Activated naive CD4-positive, alpha-beta T cell treated with anti-CD3 and anti-CD28 coated beads for 36 hours (primary cell): ENCODE measurements around the gene NKX1-1. TPM values are rescaled to one million over a fixed set of nuclear protein-coding genes. Genes with fewer than 3 reads are reported as not detected.

ENCODE experiments used
- CTCF ChIA-PET: fragments of 350-600 bp; sonication (Branson Sonifier 250); formaldehyde crosslinking; loops from one replicate; lab custom pipeline; 2021; ENCODE audit warnings: antibody characterized with exemption; lab: Charles Lee
- DNase-seq: peaks from one replicate; pipeline ENCODE4 v3.0.0-alpha.2; 2020
- H3K27ac Mint-ChIP-seq: one replicate; pipeline ENCODE4 v1.8.0; 2021; ENCODE audit warnings: mild to moderate bottlenecking, mixed read lengths
- H3K27me3 Mint-ChIP-seq: one replicate; pipeline ENCODE4 v1.8.0; 2021; ENCODE audit warnings: low read depth, mixed read lengths
- H3K36me3 Mint-ChIP-seq: one replicate; pipeline ENCODE4 v1.8.0; 2021; ENCODE audit warnings: low read depth, mixed read lengths
- H3K4me1 Mint-ChIP-seq: one replicate; pipeline ENCODE4 v1.8.0; 2021; ENCODE audit warnings: low read depth, mixed read lengths
- H3K4me3 Mint-ChIP-seq: one replicate; pipeline ENCODE4 v1.8.0; 2021; ENCODE audit warnings: mild to moderate bottlenecking, moderate library complexity, mixed read lengths
- H3K9me3 Mint-ChIP-seq: one replicate; pipeline ENCODE4 v1.8.0; 2021; ENCODE audit warnings: mixed read lengths
- intact Hi-C: fragments of 100-400 bp; cut with micrococcal nuclease; formaldehyde crosslinking; loops from one replicate; pipeline ENCODE4 v1.15.1; 2023
- total RNA-seq, 2 experiments: library from RNA; stranded (reverse); gene quantifications; one replicate each; pipeline ENCODE4 v1.2.3, GENCODE V29; 2021

The NKX1-1 gene
- total RNA-seq, 2 experiments from 2014 or later: not detected

GRCh38 chr4:1368421-1369090, 37.7 kb downstream of the NKX1-1 start:
- intact Hi-C loops: no loop called here
- no peaks in the 10 kb centered on the region for H3K9me3 Mint-ChIP-seq
- H3K4me1 Mint-ChIP-seq: no peaks in the 10 kb centered on the region
- no peak for DNase-seq
- H3K4me3 Mint-ChIP-seq: no peak overlapping the region
- H3K36me3 Mint-ChIP-seq: peaks cover 6% of the 10 kb centered on the region
- no peak overlapping the region for H3K27ac Mint-ChIP-seq
- CTCF ChIA-PET: interaction anchor here (1.4 kb wide), 1 partner anchor 13 kb away, joined by 3 read pairs; no protein-coding TSS in a partner anchor
- no peaks in the 10 kb centered on the region for H3K27me3 Mint-ChIP-seq

GRCh38 chr4:1367936-1368289, 38.3 kb downstream of the NKX1-1 start:
- H3K27ac Mint-ChIP-seq: no peak overlapping the region
- H3K4me3 Mint-ChIP-seq: no peak overlapping the region

GRCh38 chr4:1367230-1367935, 38.9 kb downstream of the NKX1-1 start:
- no peaks in the 10 kb centered on the region for H3K9me3 Mint-ChIP-seq
- H3K27me3 Mint-ChIP-seq: no peaks in the 10 kb centered on the region
- no peak overlapping the region for H3K4me3 Mint-ChIP-seq
- intact Hi-C loops: no loop called here
- H3K36me3 Mint-ChIP-seq: peaks cover 4% of the 10 kb centered on the region
- no peak for DNase-seq
- H3K4me1 Mint-ChIP-seq: no peaks in the 10 kb centered on the region
- CTCF ChIA-PET: interaction anchor here (1.4 kb wide), 1 partner anchor 11 kb away, joined by 3 read pairs; no protein-coding TSS in a partner anchor
- no peak overlapping the region for H3K27ac Mint-ChIP-seq

More at GRCh38 chr4:1367936-1368289, 38.3 kb downstream of the NKX1-1 start:
- peaks cover 6% of the 10 kb centered on the region for H3K36me3 Mint-ChIP-seq
- no peaks in the 10 kb centered on the region for H3K9me3 Mint-ChIP-seq
- no peaks in the 10 kb centered on the region for H3K27me3 Mint-ChIP-seq
- intact Hi-C loops: no loop called here
- DNase-seq: no peak
- no peaks in the 10 kb centered on the region for H3K4me1 Mint-ChIP-seq
- CTCF ChIA-PET: interaction anchor here (1.4 kb wide), 1 partner anchor 12 kb away, joined by 3 read pairs; no protein-coding TSS in a partner anchor

- intact Hi-C loops: no loop called here
- Mint-ChIP-seq H3K27me3 (no peaks in the 10 kb centered on the region), H3K9me3 (no peaks in the 10 kb centered on the region), H3K4me3 (no peak overlapping the region), H3K4me1 (no peaks in the 10 kb centered on the region), H3K27ac (no peak overlapping the region), H3K36me3 (peaks cover 1% of the 10 kb centered on the region)
- no peak for DNase-seq
- CTCF ChIA-PET: no interaction called here
Observed at GRCh38 chr4:1366371-1367229, 39.6 kb downstream of the NKX1-1 start.

- intact Hi-C loops: no loop called here
- no peaks in the 10 kb centered on the region for H3K27me3 Mint-ChIP-seq
- no peaks in the 10 kb centered on the region for H3K9me3 Mint-ChIP-seq
- no peaks in the 10 kb centered on the region for H3K36me3 Mint-ChIP-seq
- no peak overlapping the region for H3K27ac Mint-ChIP-seq
- no peak for DNase-seq
- H3K4me3 Mint-ChIP-seq: no peak overlapping the region
- CTCF ChIA-PET: interaction anchor here (1.8 kb wide), 1 partner anchor 10 kb away, joined by 7 read pairs; no protein-coding TSS in a partner anchor
- no peaks in the 10 kb centered on the region for H3K4me1 Mint-ChIP-seq
Observed at GRCh38 chr4:1365271-1366178, 40.7 kb downstream of the NKX1-1 start.

GRCh38 chr4:1364748-1365147, 41.5 kb downstream of the NKX1-1 start:
- Mint-ChIP-seq H3K27ac (no peak overlapping the region), H3K36me3 (no peaks in the 10 kb centered on the region), H3K4me1 (no peaks in the 10 kb centered on the region), H3K27me3 (no peaks in the 10 kb centered on the region), H3K4me3 (no peak overlapping the region), H3K9me3 (no peaks in the 10 kb centered on the region)
- intact Hi-C loops: no loop called here
- DNase-seq: no peak
- CTCF ChIA-PET: interaction anchor here (1.8 kb wide), 1 partner anchor 9 kb away, joined by 7 read pairs; no protein-coding TSS in a partner anchor

DNA sequence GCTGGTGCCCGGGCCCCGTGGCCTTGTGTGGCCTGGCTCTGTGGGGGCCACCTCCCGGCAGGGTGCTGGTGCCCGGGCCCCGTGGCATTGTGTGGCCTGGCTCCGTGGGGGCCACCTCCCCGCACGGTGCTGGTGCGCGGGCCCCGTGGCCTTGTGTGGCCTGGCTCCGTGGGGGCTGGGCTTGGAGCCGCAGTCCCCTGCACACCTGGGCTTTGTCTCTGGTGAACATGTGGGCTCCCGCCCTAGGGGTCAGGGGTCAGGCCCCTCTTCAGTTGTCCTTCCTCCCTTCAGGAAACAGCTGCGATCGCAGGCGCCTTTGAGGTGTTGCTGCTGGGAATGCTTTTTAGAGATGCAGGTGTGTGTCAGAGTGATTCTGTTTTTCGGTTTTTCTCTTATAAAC, 42.0 kb downstream of the NKX1-1 start:
- H3K4me1 Mint-ChIP-seq: no peaks in the 10 kb centered on the region
- intact Hi-C loops: no loop called here
- CTCF ChIA-PET: interaction anchor here (1.8 kb wide), 1 partner anchor 9 kb away, joined by 7 read pairs; no protein-coding TSS in a partner anchor
- no peak for DNase-seq
- no peaks in the 10 kb centered on the region for H3K27me3 Mint-ChIP-seq
- H3K36me3 Mint-ChIP-seq: no peaks in the 10 kb centered on the region
- H3K9me3 Mint-ChIP-seq: no peaks in the 10 kb centered on the region
- H3K27ac Mint-ChIP-seq: no peak overlapping the region
- no peak overlapping the region for H3K4me3 Mint-ChIP-seq

DNA sequence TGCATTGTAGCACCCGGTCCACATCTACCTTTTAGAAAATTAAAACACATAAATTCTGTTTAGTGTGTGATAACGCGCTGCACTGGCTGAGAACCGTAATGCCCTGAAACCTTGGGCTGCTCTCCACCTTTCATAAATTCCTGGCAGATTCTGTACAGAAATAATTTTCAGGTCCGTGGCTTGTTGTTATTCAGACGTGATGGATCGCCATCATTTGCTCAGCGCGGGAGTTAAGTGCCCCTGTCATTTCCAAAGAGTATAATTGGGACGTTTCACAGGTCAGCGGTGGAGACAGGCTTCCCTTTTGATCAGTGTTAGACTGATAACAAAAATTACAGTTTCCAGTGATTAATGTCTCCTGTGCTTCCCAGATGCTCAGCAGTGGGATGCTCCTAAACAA, 42.7 kb downstream of the NKX1-1 start:
- DNase-seq: no peak
- intact Hi-C loops: no loop called here
- H3K27ac Mint-ChIP-seq: no peak overlapping the region
- H3K27me3 Mint-ChIP-seq: no peaks in the 10 kb centered on the region
- CTCF ChIA-PET: no interaction called here
- H3K4me1 Mint-ChIP-seq: no peaks in the 10 kb centered on the region
- no peak overlapping the region for H3K4me3 Mint-ChIP-seq
- no peaks in the 10 kb centered on the region for H3K36me3 Mint-ChIP-seq
- H3K9me3 Mint-ChIP-seq: no peaks in the 10 kb centered on the region

- no peak for DNase-seq
- H3K9me3 Mint-ChIP-seq: no peaks in the 10 kb centered on the region
- H3K4me1 Mint-ChIP-seq: no peaks in the 10 kb centered on the region
- intact Hi-C loops: no loop called here
- no peak overlapping the region for H3K4me3 Mint-ChIP-seq
- H3K36me3 Mint-ChIP-seq: no peaks in the 10 kb centered on the region
- H3K27ac Mint-ChIP-seq: no peak overlapping the region
- H3K27me3 Mint-ChIP-seq: no peaks in the 10 kb centered on the region
- CTCF ChIA-PET: no interaction called here
Observed at GRCh38 chr4:1362521-1362920, 43.7 kb downstream of the NKX1-1 start.

DNA sequence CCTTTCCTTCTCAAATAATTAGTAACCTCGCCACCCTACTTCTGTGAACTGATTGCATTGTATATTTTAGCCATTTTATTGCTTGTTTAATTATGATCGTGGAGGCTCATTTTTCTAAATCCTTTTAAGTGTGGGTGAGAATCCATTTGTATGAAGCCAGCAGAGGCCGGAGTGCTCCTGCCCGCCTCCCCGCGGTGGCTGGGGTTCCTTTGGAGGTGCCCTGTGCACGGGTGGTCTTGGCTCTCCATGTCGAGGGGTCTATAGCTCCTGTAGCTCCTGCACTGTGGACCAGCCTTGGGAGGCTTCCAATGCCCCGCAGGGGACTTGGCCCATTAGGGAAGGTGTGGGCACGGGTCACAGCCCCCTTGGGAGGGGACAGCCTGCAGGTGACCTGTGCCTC, 44.2 kb downstream of the NKX1-1 start:
- H3K9me3 Mint-ChIP-seq: no peaks in the 10 kb centered on the region
- no peak for DNase-seq
- no peak overlapping the region for H3K27ac Mint-ChIP-seq
- no peaks in the 10 kb centered on the region for H3K27me3 Mint-ChIP-seq
- no peak overlapping the region for H3K4me3 Mint-ChIP-seq
- H3K4me1 Mint-ChIP-seq: no peaks in the 10 kb centered on the region
- intact Hi-C loops: no loop called here
- CTCF ChIA-PET: interaction anchor here (0.5 kb wide), 1 partner anchor 61 kb away, joined by 3 read pairs; no protein-coding TSS in a partner anchor
- H3K36me3 Mint-ChIP-seq: no peaks in the 10 kb centered on the region

DNA sequence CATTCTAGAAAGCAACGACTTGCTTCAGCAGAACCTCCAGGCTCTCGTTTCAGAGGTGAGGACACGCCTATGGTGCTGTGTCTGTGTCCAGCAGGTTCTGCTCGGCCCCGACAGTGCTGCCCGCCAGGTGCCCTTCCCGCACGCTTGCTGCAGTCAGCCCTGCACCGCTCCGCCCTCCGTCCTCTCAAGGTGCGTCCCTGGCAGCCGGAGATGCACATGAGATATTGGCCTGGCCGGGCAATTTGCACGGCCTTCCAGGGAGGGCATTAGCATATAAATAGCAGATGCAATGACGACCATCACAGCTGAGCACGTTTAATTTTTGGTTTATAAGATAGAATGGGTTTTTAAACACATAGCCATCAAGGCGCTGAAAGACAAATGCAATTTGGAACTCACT, 44.8 kb downstream of the NKX1-1 start:
- CTCF ChIA-PET: interaction anchor here (0.5 kb wide), 1 partner anchor 60 kb away, joined by 3 read pairs; no protein-coding TSS in a partner anchor
- Mint-ChIP-seq H3K4me3 (no peak overlapping the region), H3K27me3 (no peaks in the 10 kb centered on the region), H3K4me1 (no peaks in the 10 kb centered on the region), H3K36me3 (no peaks in the 10 kb centered on the region), H3K9me3 (no peaks in the 10 kb centered on the region), H3K27ac (no peak overlapping the region)
- intact Hi-C loops: no loop called here
- no peak for DNase-seq
